Stimulated activated CD4-positive, alpha-beta T cell treated with anti-CD3 and anti-CD28 coated beads, Interleukin-15, amount 100 ng/mL, for 48 hours (primary cell): ENCODE data around the gene PROSER3.

Experiments
- DNase-seq, 2 donors: peaks; one replicate each; pipeline ENCODE4 v3.0.0-alpha.2; 2020; ENCODE audit warnings: low read depth in 2 of 2

The PROSER3 gene

GRCh38 chr19:35775298-35776101, 17.5 kb downstream of the PROSER3 start, which contains the start of gene ARHGAP33:
Gene ARHGAP33, plus strand, starts transcription at chr19:35775564. Its CDS starts 95 bp downstream, at chr19:35775659.
- DNase-seq, result peak; percentile 98 to 100

GRCh38 chr19:35776102-35776788, 18.3 kb downstream of the PROSER3 start:
- no peak for DNase-seq

GRCh38 chr19:35777086-35777841, 19.3 kb downstream of the PROSER3 start:
- DNase-seq, result no peak

GRCh38 chr19:35777961-35778360, 20.0 kb downstream of the PROSER3 start:
- no peak for DNase-seq

- no peak for DNase-seq
Observed at GRCh38 chr19:35779033-35779432, 21.1 kb downstream of the PROSER3 start.

DNA sequence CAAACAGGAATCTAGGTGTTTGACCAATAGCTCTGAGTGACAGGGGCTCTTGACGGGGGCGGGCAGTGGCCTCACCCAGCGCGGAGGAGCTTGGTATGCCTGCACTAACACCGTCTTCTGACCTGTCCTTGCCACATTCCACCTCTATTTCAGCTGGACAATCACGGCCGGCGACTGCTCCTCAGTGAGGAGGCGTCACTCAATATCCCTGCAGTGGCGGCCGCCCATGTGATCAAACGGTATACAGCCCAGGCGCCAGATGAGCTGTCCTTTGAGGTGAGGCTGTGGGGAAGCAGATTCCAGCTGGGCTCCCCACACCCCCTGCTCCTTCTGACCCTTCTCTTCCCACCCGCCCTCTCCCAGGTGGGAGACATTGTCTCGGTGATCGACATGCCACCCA, 22.1 kb downstream of the PROSER3 start:
- DNase-seq, result no peak

- no peak for DNase-seq
Observed at GRCh38 chr19:35780717-35781116, 22.7 kb downstream of the PROSER3 start.

DNA sequence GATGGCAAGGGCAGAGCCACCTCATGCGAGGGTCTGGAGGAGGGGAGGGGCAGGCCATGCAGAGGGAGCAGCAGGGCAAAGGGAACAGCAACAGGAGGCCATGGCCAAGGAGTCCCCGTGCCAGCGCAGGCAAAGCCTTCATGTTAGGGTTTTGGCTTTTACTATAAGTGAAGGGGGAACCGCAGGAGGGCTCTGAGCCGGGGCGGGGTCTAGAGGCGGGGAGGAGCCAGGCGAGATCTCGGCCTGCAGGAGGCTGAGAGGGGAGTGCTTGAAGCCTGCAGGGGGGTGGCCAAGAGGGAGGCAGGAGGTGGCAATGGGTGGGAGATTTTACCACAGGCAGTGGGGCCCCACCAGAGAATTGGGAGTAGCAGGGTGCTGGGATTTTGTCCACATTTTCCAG, 23.7 kb downstream of the PROSER3 start:
- DNase-seq, result no peak

- DNase-seq, result no peak
Observed at GRCh38 chr19:35782589-35782988, 24.6 kb downstream of the PROSER3 start.

DNA sequence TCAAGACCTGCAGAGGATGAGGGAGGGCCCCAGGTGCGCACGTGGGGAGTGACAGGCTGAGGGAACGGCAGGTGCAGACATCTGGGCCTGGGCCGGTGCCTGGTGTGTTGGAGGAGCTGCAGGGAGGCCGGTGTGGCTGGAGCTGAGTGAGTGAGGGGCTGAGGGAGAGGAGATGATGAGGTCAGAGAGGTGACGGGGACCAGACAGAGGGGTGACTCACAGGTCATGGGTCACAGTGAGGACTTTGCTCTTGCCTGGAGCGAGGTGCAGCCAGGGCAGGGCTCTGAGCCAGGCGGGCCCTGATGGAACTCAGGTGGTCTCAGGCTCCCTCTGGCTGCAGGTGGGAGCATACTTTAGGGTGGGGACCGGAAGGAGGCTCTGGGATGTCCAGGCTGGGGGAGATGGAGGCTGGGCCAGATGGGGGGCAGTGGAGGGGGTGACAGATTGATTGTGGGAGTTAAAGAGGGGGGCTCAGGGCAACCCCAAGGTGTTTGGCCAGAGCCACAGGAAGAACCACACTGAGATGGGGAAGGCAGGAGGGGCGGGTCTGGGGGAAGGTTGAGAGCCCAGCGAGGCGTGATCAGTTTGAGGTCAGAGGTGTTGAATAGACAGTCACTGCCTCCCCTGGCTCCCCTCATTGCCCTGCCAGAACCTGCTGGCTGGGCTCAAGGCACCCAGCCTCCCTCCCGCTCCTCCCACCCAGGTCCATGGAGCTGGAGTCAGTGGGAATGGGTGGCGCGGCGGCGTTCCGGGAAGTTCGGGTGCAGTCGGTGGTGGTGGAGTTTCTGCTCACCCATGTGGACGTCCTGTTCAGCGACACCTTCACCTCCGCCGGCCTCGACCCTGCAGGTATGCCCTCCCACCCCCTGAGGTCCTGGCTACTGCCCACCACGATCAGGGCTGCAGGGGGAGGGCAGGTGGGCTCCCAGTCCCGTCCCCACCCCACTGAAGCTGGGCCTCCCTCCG, 25.8 kb downstream of the PROSER3 start:
- DNase-seq, result no peak

DNA sequence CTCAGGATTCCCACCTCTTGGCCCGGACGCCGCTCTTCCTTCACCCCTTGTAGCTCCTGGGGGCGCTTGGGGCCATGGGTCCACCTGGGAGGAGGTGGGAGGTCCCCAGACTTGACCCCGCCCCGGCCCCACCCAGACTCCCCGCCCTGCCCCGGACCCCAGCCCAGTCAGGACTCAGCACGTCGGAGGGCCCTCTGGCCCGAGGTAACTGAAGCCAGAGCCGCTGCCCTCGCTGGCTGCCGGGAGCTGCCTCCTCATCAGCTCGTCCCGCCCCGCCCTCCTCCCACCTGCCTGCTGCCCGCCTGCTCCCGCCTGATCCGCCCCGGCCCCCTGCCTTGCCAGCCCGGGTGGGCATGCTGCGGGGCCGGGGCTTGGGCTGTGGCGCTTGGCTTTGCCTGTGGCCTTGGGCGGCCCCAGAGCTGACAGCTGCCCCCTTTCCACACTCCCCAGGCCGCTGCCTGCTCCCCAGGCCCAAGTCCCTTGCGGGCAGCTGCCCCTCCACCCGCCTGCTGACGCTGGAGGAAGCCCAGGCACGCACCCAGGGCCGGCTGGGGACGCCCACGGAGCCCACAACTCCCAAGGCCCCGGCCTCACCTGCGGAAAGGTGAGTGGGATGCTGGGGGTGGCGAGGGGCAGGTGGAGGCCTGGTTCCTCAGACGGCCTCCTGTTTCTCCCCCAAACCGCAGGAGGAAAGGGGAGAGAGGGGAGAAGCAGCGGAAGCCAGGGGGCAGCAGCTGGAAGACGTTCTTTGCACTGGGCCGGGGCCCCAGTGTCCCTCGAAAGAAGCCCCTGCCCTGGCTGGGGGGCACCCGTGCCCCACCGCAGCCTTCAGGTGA, 26.7 kb downstream of the PROSER3 start:
- no peak for DNase-seq

DNA sequence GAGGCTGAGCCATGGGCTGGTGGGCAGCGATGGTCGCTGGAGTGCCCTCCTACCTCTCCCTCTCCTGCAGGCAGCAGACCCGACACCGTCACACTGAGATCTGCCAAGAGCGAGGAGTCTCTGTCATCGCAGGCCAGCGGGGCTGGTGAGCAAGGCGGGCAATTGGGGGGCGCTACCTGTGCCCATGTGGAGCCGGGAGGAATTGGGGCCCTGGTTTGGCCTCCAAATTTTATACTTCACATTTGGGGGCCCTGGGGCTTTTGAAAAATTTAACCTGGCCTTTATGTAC, 27.3 kb downstream of the PROSER3 start:
- DNase-seq, result no peak

DNA sequence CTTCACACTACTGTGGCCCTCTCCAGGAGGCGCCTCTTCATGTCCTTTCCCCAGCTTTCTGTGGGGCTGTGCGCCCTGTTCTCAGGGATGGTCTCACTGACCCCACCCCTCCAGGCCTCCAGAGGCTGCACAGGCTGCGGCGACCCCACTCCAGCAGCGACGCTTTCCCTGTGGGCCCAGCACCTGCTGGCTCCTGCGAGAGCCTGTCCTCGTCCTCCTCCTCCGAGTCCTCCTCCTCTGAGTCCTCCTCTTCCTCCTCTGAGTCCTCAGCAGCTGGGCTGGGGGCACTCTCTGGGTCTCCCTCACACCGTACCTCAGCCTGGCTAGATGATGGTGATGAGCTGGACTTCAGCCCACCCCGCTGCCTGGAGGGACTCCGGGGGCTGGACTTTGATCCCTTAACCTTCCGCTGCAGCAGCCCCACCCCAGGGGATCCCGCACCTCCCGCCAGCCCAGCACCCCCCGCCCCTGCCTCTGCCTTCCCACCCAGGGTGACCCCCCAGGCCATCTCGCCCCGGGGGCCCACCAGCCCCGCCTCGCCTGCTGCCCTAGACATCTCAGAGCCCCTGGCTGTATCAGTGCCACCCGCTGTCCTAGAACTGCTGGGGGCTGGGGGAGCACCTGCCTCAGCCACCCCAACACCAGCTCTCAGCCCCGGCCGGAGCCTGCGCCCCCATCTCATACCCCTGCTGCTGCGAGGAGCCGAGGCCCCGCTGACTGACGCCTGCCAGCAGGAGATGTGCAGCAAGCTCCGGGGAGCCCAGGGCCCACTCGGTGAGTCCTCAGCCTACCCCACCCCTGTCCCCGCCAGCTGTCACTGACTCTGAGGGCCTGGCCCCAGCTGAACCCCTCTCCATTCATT, 28.6 kb downstream of the PROSER3 start:
- DNase-seq, result no peak

DNA sequence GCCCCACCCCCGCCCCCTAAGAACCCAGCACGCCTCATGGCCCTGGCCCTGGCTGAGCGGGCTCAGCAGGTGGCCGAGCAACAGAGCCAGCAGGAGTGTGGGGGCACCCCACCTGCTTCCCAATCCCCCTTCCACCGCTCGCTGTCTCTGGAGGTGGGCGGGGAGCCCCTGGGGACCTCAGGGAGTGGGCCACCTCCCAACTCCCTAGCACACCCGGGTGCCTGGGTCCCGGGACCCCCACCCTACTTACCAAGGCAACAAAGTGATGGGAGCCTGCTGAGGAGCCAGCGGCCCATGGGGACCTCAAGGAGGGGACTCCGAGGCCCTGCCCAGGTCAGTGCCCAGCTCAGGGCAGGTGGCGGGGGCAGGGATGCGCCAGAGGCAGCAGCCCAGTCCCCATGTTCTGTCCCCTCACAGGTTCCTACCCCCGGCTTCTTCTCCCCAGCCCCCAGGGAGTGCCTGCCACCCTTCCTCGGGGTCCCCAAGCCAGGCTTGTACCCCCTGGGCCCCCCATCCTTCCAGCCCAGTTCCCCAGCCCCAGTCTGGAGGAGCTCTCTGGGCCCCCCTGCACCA, 29.3 kb downstream of the PROSER3 start:
- DNase-seq, result no peak

- no peak for DNase-seq
Observed at GRCh38 chr19:35788205-35788960, 30.4 kb downstream of the PROSER3 start.

DNA sequence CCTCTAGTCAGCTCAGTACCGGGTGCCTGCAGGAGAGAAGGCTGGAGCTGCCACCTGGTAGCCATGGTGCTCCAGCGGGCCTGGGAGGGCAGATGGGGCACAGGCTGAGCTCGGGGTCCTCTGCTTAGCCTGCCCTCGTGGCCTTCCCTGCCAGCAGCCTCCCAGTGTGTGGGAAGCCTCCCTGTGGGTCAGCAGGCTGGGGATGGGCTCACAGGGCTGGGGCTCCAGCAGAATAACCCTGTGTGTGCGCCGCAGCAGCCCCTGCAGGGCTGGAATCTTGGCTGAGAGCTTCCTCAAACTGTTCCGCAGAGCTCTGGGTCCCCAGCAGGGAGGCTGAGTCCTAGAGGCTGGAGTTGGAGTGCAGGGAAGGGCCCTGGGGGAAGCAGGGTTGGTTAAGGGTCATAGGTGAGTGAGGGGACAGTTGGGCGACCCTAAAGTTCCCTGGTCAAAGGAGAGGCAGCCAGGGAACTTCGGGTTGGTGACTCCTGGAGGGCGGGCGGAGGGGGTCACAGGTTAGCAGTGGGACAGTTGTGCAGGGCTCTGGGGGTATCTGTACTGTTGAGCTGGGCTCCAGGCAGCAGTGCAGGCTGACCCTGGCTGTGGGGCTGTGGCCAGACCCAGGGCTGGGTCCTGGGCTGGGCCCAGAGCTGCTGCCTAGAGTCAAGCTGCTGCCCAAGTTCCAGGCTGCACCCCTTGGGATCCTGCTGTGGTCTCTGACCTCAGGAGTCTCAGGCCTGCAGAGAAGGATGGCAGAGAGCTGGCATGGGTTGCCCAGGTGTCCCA, 31.4 kb downstream of the PROSER3 start:
- no peak for DNase-seq
